K562 (cell line): ENCODE data around the gene SLC38A1. TPM values are rescaled to one million over a fixed set of nuclear protein-coding genes. Genes with fewer than 3 reads are reported as not detected.
A peak's percentile ranks its signal among the peaks of the same experiment; 100 is the strongest.

ENCODE experiments used
- BMI1 ChIP-seq: fragments of 150-350 bp; IDR thresholded peaks from 2 replicates; pipeline ENCODE4 v1.6.1; 2014; ENCODE audit warnings: low read length
- CAMTA2 ChIP-seq: fragments of 250-450 bp; sonication (Bioruptor Pico); conservative IDR thresholded peaks from 2 replicates; pipeline ENCODE4 v1.5.1; 2022
- CTCFL ChIP-seq: IDR thresholded peaks from 2 replicates; pipeline ENCODE4 v1.6.1; 2011; ENCODE audit warnings: borderline replicate concordance, low read depth, mild to moderate bottlenecking, moderate library complexity, low read length; ENCODE audit not compliant: insufficient read depth, poor library complexity, severe bottlenecking
- E2F1 ChIP-seq: sonication (generic); formaldehyde crosslinking; IDR thresholded peaks from 2 replicates; pipeline ENCODE4 v1.8.1; 2023; ENCODE audit warnings: mild to moderate bottlenecking, missing genetic modification reagents, moderate library complexity
- MAFF ChIP-seq: IDR thresholded peaks from 2 replicates; pipeline ENCODE4 v1.6.1; 2012; ENCODE audit warnings: low read length, improper control_type of control experiment
- NFXL1 ChIP-seq: fragments of 450-650 bp; formaldehyde crosslinking; IDR thresholded peaks from 2 replicates; pipeline ENCODE4 v1.4.0; 2021; ENCODE audit warnings: mild to moderate bottlenecking
- RFX5 ChIP-seq: IDR thresholded peaks from 2 replicates; pipeline ENCODE4 v1.6.1; 2011; ENCODE audit warnings: low read depth, mild to moderate bottlenecking, improper control_type of control experiment, low read length
- TCF7L2 ChIP-seq: fragments of 150-350 bp; IDR thresholded peaks from 2 replicates; pipeline ENCODE4 v1.6.1; 2016; ENCODE audit warnings: low read depth, mild to moderate bottlenecking, low read length, moderate library complexity
- TGIF2 ChIP-seq: sonication (generic); formaldehyde crosslinking; IDR thresholded peaks from 2 replicates; pipeline ENCODE4 v1.8.1; 2022; ENCODE audit warnings: mild to moderate bottlenecking, missing genetic modification reagents, moderate library complexity
- USF2 ChIP-seq: sonication (generic); formaldehyde crosslinking; IDR thresholded peaks from 2 replicates; pipeline ENCODE4 v1.5.0; 2020; ENCODE audit warnings: missing genetic modification reagents
- ZNF124 ChIP-seq: sonication (generic); formaldehyde crosslinking; IDR thresholded peaks from 2 replicates; pipeline ENCODE4 v1.8.1; 2022; ENCODE audit warnings: missing genetic modification reagents
- ZNF23 ChIP-seq: fragments of 250-450 bp; sonication (Bioruptor Pico); IDR thresholded peaks from 2 replicates; pipeline ENCODE4 v1.4.0; 2020; ENCODE audit warnings: mild to moderate bottlenecking
- ZNF263 ChIP-seq: sonication (generic); formaldehyde crosslinking; IDR thresholded peaks from 2 replicates; pipeline ENCODE4 v1.8.0; 2022; ENCODE audit warnings: mild to moderate bottlenecking, missing genetic modification reagents, borderline replicate concordance
- ZNF512 ChIP-seq: IDR thresholded peaks from 2 replicates; pipeline ENCODE4 v1.6.1; 2016; ENCODE audit warnings: missing genetic modification characterization, missing compliant biosample characterization
- ZNF785 ChIP-seq: fragments of 250-450 bp; sonication (Bioruptor Pico); IDR thresholded peaks from 2 replicates; pipeline ENCODE4 v1.4.0; 2020; ENCODE audit warnings: mild to moderate bottlenecking
- polyA plus RNA-seq, 8 experiments: library from polyadenylated mRNA; depleted of rRNA in 4 of 8; stranded (reverse) in 5 of 8; unstranded in 3 of 8; fragments of >200 nt; fragmentation: Nextera tagmentation in 2 of 8; fragmentation: Illumina TruSeq in 1 of 8; extraction: Ambion mirVana in 2 of 8; extraction: Trizol in 1 of 8; gene quantifications; 2 replicates each; pipeline versions ENCODE4 v1.2.1 to v1.2.3, GENCODE V29; 2011 to 2014; ENCODE audit warnings: inconsistent platforms in 1 of 8, missing spikeins in 1 of 8
- total RNA-seq, 7 experiments: library from RNA; depleted of rRNA in 6 of 7; stranded (reverse); fragments of >200 nt in 6 of 7; fragmentation: Illumina TruSeq in 2 of 7; extraction: Trizol in 2 of 7; gene quantifications; 2 replicates each; pipeline versions ENCODE4 v1.2.1 to v1.2.3, GENCODE V29; 2011 to 2021; ENCODE audit warnings: low replicate concordance in 1 of 7
- TF ChIP-seq, protein P1 (sequence below): fragments of 250-450 bp; sonication (Bioruptor Pico); IDR thresholded peaks from 2 replicates; pipeline ENCODE4 v1.4.0; 2020; ENCODE audit warnings: mild to moderate bottlenecking, moderate library complexity
- TF ChIP-seq, protein P2 (sequence below): sonication (generic); formaldehyde crosslinking; IDR thresholded peaks from 2 replicates; pipeline ENCODE4 v1.8.0; 2022; ENCODE audit warnings: missing genetic modification reagents, mild to moderate bottlenecking, borderline replicate concordance
- TF ChIP-seq, protein P3 (sequence below): fragments of 450-650 bp; formaldehyde crosslinking; IDR thresholded peaks from 2 replicates; pipeline ENCODE4 v1.4.0; 2020; ENCODE audit warnings: mild to moderate bottlenecking

Gene SLC38A1
- total and polyA plus RNA-seq, 9 of the 15 experiments (the other 6 are each of a cell fraction or from before 2014, with no cell fraction given) = 51.9 to 112 (median 75.0) TPM

DNA sequence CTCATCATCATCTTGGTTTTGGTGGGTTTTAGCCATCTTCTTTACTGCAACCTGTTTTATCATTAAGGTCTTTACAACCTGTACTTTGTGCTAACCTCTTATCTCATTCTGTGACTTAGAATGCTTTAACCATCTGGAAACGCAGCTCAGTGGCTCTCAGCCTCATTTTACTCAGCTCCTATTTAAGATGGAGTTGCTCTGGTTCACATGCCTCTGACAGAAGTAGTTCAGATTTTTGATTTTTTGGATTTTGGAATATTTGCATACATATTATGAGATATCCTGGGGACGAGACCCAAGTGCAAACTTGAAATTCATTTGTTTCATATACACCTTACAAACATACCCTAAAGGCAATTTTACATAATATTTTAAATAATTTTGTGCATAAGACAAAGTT is 10.7 kb downstream of the SLC38A1 start (continued):
- TF ChIP-seq, protein P1, sequence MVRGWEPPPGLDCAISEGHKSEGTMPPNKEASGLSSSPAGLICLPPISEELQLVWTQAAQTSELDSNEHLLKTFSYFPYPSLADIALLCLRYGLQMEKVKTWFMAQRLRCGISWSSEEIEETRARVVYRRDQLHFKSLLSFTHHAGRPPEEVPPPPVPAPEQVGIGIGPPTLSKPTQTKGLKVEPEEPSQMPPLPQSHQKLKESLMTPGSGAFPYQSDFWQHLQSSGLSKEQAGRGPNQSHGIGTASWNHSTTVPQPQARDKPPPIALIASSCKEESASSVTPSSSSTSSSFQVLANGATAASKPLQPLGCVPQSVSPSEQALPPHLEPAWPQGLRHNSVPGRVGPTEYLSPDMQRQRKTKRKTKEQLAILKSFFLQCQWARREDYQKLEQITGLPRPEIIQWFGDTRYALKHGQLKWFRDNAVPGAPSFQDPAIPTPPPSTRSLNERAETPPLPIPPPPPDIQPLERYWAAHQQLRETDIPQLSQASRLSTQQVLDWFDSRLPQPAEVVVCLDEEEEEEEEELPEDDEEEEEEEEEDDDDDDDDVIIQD = peak; percentile 16; the same call in 1 of the 2 replicates
- no peak for TF ChIP-seq ZNF124
- TF ChIP-seq TGIF2 (CRISPR knock-in tag) = no peak
- TF ChIP-seq RFX5 = no peak
- TF ChIP-seq, protein P2, sequence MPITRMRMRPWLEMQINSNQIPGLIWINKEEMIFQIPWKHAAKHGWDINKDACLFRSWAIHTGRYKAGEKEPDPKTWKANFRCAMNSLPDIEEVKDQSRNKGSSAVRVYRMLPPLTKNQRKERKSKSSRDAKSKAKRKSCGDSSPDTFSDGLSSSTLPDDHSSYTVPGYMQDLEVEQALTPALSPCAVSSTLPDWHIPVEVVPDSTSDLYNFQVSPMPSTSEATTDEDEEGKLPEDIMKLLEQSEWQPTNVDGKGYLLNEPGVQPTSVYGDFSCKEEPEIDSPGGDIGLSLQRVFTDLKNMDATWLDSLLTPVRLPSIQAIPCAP (CRISPR knock-in tag) = no peak
- TF ChIP-seq ZNF512 (tag) = no peak
- TF ChIP-seq BMI1 = no peak
- TF ChIP-seq ZNF263 (CRISPR knock-in tag) = no peak
- TF ChIP-seq TCF7L2 = no peak
- no peak for TF ChIP-seq MAFF
- peak; percentile 63; the same call in 1 of the 2 replicates for TF ChIP-seq NFXL1
- TF ChIP-seq USF2 (CRISPR knock-in tag) = no peak
- no peak for TF ChIP-seq ZNF785 (CRISPR knock-in tag)
- TF ChIP-seq, protein P3, sequence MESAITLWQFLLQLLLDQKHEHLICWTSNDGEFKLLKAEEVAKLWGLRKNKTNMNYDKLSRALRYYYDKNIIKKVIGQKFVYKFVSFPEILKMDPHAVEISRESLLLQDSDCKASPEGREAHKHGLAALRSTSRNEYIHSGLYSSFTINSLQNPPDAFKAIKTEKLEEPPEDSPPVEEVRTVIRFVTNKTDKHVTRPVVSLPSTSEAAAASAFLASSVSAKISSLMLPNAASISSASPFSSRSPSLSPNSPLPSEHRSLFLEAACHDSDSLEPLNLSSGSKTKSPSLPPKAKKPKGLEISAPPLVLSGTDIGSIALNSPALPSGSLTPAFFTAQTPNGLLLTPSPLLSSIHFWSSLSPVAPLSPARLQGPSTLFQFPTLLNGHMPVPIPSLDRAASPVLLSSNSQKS (CRISPR knock-in tag) = no peak
- TF ChIP-seq CTCFL = no peak
- TF ChIP-seq E2F1 = no peak
- TF ChIP-seq CAMTA2 (CRISPR knock-in tag) = no peak
- no peak for TF ChIP-seq ZNF23
